Panc1 (cell line): Measurements from ENCODE around the gene POU2AF1.

Experiments used
- CTCF ChIP-seq: fragments of 450-650 bp; IDR thresholded peaks from 2 replicates; pipeline ENCODE4 v1.5.1; 2017; ENCODE audit warnings: mild to moderate bottlenecking
- REST ChIP-seq, 2 experiments: IDR thresholded peaks; 2 replicates each; pipeline ENCODE4 v1.6.1; 2011 to 2012; ENCODE audit warnings: low read depth in 2 of 2, control low read depth in 1 of 2, low read length in 1 of 2, mild to moderate bottlenecking in 1 of 2, moderate library complexity in 1 of 2; ENCODE audit not compliant: insufficient read depth in 1 of 2

GRCh38 chr11:111344032-111344431 is 35.0 kb downstream of the POU2AF1 start:
- TF ChIP-seq CTCF, result no peak
- TF ChIP-seq REST (IDR thresholded peaks at IDR 0.05; ENCODE audit: insufficient read depth in 1 of 2, low read depth in 2 of 2, low read length in 1 of 2), result no peak
